Activated naive CD4-positive, alpha-beta T cell treated with anti-CD3 and anti-CD28 coated beads for 36 hours (primary cell): ENCODE results near the gene ATRNL1. TPM values are rescaled to one million over a fixed set of nuclear protein-coding genes. Genes with fewer than 3 reads are reported as not detected.

ENCODE experiments used
- CTCF ChIA-PET: fragments of 350-600 bp; sonication (Branson Sonifier 250); formaldehyde crosslinking; loops from one replicate; lab custom pipeline; 2021; ENCODE audit warnings: antibody characterized with exemption; lab: Charles Lee
- DNase-seq: peaks from one replicate; pipeline ENCODE4 v3.0.0-alpha.2; 2020
- H3K27ac Mint-ChIP-seq: one replicate; pipeline ENCODE4 v1.8.0; 2021; ENCODE audit warnings: mild to moderate bottlenecking, mixed read lengths
- H3K27me3 Mint-ChIP-seq: one replicate; pipeline ENCODE4 v1.8.0; 2021; ENCODE audit warnings: low read depth, mixed read lengths
- H3K36me3 Mint-ChIP-seq: one replicate; pipeline ENCODE4 v1.8.0; 2021; ENCODE audit warnings: low read depth, mixed read lengths
- H3K4me1 Mint-ChIP-seq: one replicate; pipeline ENCODE4 v1.8.0; 2021; ENCODE audit warnings: low read depth, mixed read lengths
- H3K4me3 Mint-ChIP-seq: one replicate; pipeline ENCODE4 v1.8.0; 2021; ENCODE audit warnings: mild to moderate bottlenecking, moderate library complexity, mixed read lengths
- H3K9me3 Mint-ChIP-seq: one replicate; pipeline ENCODE4 v1.8.0; 2021; ENCODE audit warnings: mixed read lengths
- intact Hi-C: fragments of 100-400 bp; cut with micrococcal nuclease; formaldehyde crosslinking; loops from one replicate; pipeline ENCODE4 v1.15.1; 2023
- total RNA-seq, 2 experiments: library from RNA; stranded (reverse); gene quantifications; one replicate each; pipeline ENCODE4 v1.2.3, GENCODE V29; 2021

The ATRNL1 gene
- total RNA-seq, 2 experiments from 2014 or later, result not detected

DNA sequence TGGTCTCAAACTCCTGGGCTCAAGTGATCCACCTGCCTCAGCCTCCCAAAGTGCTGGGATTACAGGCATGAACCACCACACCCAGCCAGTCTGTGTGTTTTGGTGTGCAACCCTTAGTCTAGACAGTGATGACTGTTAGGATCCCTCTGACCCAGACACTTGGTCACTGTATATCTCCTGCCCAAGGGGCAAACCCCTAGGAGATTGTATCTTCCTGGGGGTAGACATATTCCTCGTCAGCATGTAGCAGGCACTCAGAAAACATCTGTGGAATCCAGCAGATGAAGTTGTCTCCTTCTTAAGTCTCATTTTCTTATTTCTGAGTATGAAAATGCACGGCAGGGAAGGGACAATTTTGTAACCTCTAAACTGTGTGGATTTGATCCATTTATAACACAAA, 887.3 kb downstream of the ATRNL1 start:
- H3K36me3 Mint-ChIP-seq, result no peaks in the 10 kb centered on the region
- peaks cover 5% of the 10 kb centered on the region for H3K27me3 Mint-ChIP-seq
- intact Hi-C loops, result no loop called here
- H3K9me3 Mint-ChIP-seq, result peaks cover 7% of the 10 kb centered on the region
- DNase-seq, result no peak
- H3K4me3 Mint-ChIP-seq, result no peak overlapping the region
- CTCF ChIA-PET, result no interaction called here
- no peaks in the 10 kb centered on the region for H3K4me1 Mint-ChIP-seq
- H3K27ac Mint-ChIP-seq, result no peak overlapping the region

DNA sequence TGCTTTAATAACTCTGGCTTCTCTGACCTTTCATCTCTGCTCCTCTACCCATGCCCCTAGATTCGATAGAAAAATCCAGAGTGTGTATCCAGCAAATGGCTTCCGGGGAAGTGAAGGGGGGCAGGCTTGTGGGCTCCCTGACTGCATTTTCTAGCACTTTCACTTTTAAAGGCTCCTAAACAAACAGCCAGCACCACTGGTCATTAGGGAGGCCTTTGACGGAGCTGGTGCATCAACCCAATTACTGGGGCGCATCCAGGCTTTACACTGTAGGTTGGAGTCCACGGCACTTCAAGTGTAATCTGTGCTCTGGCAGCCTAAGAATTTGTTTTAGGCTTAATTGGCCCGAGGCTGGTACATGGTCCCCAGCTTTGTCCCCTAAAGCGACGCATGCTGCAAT, 887.9 kb downstream of the ATRNL1 start:
- intact Hi-C loops, result no loop called here
- Mint-ChIP-seq H3K9me3 (peaks cover 7% of the 10 kb centered on the region), H3K27ac (no peak overlapping the region), H3K27me3 (peaks cover 5% of the 10 kb centered on the region), H3K4me1 (no peaks in the 10 kb centered on the region), H3K36me3 (no peaks in the 10 kb centered on the region), H3K4me3 (no peak overlapping the region)
- CTCF ChIA-PET, result no interaction called here
- no peak for DNase-seq

DNA sequence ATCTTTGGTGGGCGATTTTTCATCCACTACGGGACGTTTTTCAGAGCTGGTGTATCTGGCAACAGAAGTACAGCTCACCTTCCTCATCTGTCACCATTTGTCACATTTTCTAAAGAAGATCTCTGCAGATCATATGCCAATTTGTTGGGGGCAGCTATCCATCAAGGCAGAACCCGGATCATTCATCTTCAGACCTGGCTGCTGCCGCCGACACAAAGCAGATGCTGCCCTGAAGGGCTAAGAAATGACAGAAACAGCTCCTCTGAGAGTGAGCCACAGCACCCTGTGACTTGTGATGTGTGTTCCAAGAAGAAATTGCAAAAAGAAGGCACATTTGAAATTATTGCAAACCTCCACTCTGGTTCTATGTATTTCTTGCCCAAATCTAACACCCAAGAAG, 888.9 kb downstream of the ATRNL1 start:
- Mint-ChIP-seq H3K9me3 (peaks cover 11% of the 10 kb centered on the region), H3K27ac (no peak overlapping the region), H3K4me3 (no peak overlapping the region), H3K27me3 (peaks cover 3% of the 10 kb centered on the region), H3K36me3 (no peaks in the 10 kb centered on the region), H3K4me1 (no peaks in the 10 kb centered on the region)
- CTCF ChIA-PET, result no interaction called here
- DNase-seq, result no peak
- intact Hi-C loops, result no loop called here

DNA sequence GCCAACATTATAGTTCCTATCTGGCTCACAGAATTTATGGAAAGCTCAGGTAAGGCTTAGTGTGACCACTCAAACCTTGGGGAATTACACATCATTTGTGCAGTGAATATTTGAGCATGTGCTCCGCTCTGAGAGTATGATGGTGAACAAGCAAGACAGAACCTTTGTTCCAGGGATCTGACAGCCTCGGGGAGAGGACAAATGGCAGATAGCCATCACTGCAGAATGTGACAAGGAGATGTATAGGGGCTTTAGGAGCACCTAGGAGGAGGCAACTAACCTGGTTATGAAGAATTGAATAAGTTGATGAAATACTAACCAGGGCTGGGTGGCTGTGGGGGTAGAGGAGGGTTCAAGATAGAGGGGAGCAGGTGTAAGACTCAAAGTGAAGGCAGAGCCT, 889.4 kb downstream of the ATRNL1 start:
- Mint-ChIP-seq H3K27me3 (peaks cover 2% of the 10 kb centered on the region), H3K9me3 (peaks cover 12% of the 10 kb centered on the region), H3K4me1 (no peaks in the 10 kb centered on the region), H3K4me3 (no peak overlapping the region), H3K36me3 (no peaks in the 10 kb centered on the region), H3K27ac (no peak overlapping the region)
- DNase-seq, result no peak
- CTCF ChIA-PET, result no interaction called here
- intact Hi-C loops, result no loop called here

DNA sequence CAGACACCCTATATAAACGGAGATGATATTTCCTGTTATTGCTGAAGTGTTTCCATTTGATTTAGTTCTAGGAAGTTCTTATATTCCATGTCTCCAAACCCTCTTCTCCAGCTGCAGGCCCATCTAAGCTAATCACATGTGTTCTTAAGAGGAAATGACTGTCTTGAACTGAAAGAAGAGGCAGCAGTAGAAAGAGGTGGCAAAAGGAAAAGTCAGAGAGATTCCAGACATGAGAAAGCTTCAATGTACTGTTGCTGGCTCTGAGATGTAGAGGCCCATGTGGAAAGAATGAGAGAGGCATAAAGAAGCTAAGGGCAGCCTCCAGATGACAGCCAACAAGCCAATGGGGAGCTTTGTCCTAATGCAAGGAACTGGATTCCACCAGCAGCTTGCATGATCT, 892.6 kb downstream of the ATRNL1 start:
- Mint-ChIP-seq H3K27me3 (no peaks in the 10 kb centered on the region), H3K4me1 (no peaks in the 10 kb centered on the region), H3K4me3 (no peak overlapping the region), H3K36me3 (no peaks in the 10 kb centered on the region), H3K27ac (no peak overlapping the region), H3K9me3 (peaks cover 17% of the 10 kb centered on the region)
- no peak for DNase-seq
- intact Hi-C loops, result no loop called here
- CTCF ChIA-PET, result no interaction called here

DNA sequence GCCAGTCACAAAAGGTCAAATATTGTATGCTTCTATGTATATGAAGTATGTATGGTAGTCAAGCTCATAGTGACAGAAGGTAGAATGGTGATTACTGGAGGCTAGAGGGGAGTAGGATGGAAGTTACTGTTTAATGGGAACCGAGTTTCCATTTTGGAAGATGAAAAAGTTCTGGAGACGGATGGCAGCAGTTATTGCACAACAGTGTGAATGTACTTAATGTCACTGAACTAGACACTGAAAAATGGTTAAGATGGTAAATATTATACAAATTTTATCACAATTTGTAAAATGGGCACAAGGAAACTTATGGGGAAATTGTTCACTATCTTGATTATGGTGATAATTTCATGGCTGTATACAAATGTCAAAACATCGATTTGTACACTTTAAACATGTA, 895.2 kb downstream of the ATRNL1 start:
- Mint-ChIP-seq H3K4me3 (no peak overlapping the region), H3K27me3 (no peaks in the 10 kb centered on the region), H3K9me3 (peaks cover 16% of the 10 kb centered on the region), H3K36me3 (no peaks in the 10 kb centered on the region), H3K27ac (no peak overlapping the region), H3K4me1 (no peaks in the 10 kb centered on the region)
- DNase-seq, result no peak
- intact Hi-C loops, result no loop called here
- CTCF ChIA-PET, result no interaction called here

DNA sequence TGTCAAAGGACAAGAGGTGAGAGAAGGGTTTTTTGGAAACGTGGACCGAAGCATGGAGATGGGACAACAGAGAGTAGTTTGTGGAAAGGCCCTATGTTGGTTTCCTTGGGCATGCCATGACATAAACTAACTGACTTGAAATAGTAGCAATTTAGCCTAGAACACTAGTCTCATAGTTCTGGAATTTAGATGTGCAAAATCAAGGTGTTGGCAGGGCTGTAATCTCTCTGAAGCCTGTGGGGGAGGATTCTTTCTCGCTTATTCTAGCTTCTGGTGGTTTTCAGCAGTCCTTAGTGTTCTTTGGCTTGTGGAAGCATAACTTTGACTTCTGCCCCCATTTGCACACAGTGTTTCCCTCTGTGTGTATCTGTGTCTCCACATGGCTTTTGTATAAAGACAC, 896.5 kb downstream of the ATRNL1 start:
- DNase-seq, result no peak
- no peak overlapping the region for H3K4me3 Mint-ChIP-seq
- no peaks in the 10 kb centered on the region for H3K4me1 Mint-ChIP-seq

DNA sequence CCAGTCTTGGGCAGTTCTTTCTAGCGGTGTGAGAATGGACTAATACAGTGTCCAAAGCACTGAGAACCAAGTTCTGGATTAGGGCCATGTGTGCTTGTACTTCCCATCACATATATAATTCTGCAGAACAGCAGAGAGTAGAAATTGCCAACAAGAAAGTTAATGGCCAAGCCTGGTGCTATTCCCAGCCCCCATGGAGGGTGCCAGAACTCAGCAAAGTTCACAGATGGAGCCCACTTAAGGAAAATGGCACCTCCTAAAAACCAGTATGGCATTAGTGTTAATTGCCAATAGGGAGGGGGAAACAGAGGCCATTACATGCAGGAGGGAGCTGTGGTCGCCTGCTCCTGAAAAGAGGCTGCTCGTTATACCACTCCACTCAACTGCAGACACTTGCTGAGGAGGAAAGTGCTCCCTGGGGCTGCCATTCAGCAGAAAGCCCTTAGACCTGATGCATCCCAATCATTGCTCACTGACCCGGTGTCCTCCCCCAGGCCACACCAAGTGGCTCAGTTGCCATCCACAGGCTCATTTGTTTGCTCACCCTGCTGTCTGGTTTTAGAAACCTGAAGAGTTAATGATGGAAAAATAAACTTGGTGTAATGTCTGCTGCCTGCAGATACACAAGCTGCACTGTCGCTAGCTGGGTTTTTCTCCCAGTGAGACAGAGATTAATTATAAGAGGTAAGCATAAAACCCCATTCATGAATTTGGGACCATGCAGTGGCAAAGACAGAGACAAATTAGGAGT, 899.2 kb downstream of the ATRNL1 start:
- no peak for DNase-seq
- intact Hi-C loops, result no loop called here
- H3K27me3 Mint-ChIP-seq, result no peaks in the 10 kb centered on the region

More for the DNA sequence above, 896.5 kb downstream of the ATRNL1 start:
- H3K9me3 Mint-ChIP-seq, result peaks cover 14% of the 10 kb centered on the region
- CTCF ChIA-PET, result no interaction called here
- no peaks in the 10 kb centered on the region for H3K36me3 Mint-ChIP-seq
- H3K27me3 Mint-ChIP-seq, result no peaks in the 10 kb centered on the region
- intact Hi-C loops, result no loop called here
- H3K27ac Mint-ChIP-seq, result no peak overlapping the region

DNA sequence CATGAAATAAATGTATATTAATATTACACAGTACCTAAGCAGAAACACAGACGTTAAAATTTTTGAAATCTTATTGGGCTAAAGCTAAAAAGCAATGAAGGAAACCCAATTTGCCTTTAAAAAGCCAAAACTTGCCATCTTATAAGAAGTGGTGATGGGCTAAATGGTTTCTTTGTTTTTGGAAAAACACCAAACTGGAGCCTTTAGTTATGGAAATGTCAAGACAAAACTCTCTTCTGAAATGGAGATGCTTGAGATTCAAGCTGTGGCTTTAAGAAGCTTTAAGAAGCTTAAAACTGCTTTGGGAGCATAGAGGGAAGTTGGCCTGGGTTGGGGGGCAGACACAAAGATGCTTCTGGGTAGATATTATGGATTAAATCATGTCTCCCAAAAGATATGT, 902.9 kb downstream of the ATRNL1 start:
- Mint-ChIP-seq H3K4me1 (no peaks in the 10 kb centered on the region), H3K4me3 (no peak overlapping the region), H3K27ac (no peak overlapping the region), H3K27me3 (no peaks in the 10 kb centered on the region), H3K9me3 (peaks cover 3% of the 10 kb centered on the region), H3K36me3 (no peaks in the 10 kb centered on the region)
- intact Hi-C loops, result no loop called here
- DNase-seq, result no peak
- CTCF ChIA-PET, result no interaction called here

More for the DNA sequence above, 899.2 kb downstream of the ATRNL1 start:
- Mint-ChIP-seq H3K4me3 (no peak overlapping the region), H3K4me1 (no peaks in the 10 kb centered on the region), H3K27ac (no peak overlapping the region), H3K36me3 (no peaks in the 10 kb centered on the region), H3K9me3 (peaks cover 9% of the 10 kb centered on the region)
- CTCF ChIA-PET, result no interaction called here

DNA sequence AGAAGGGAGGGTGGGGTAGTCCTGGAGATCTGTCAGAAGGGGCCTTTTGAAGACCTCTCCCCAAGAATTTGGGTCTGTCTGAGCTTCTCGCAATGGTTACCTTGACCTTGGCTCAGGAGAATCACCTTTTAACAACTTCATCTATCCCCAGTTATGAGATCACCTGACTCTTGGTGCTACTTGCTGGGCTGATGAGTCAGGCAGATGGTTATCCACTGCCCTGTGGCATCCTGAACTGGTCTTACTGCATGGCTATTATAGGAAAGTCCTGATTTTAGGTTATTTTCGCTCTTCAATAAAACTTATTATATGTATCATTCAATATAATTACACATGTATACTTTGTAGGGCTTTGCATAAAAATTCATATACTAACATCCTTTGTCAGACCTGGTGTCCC, 905.1 kb downstream of the ATRNL1 start:
- Mint-ChIP-seq H3K27ac (no peak overlapping the region), H3K36me3 (no peaks in the 10 kb centered on the region), H3K9me3 (no peaks in the 10 kb centered on the region), H3K4me1 (no peaks in the 10 kb centered on the region), H3K4me3 (no peak overlapping the region), H3K27me3 (no peaks in the 10 kb centered on the region)
- no peak for DNase-seq
- CTCF ChIA-PET, result no interaction called here
- intact Hi-C loops, result no loop called here

Other genes starting within 250 kb of the ATRNL1 start
- gene TRUB1, start 155.2 kb upstream of the ATRNL1 start, total RNA-seq, result 10 to 100 TPM; 15.2 to 15.3 TPM